Transverse colon (tissue), 4 donors: ENCODE measurements around the gene FAM120B. TPM values are rescaled to one million over a fixed set of nuclear protein-coding genes. Genes with fewer than 3 reads are reported as not detected.

Experiments
- DNase-seq: peaks from one replicate; pipeline ENCODE4 v3.0.0-alpha.2; 2019
- H3K27ac ChIP-seq, 4 donors: fragments of 200-600 bp; sonication (generic); 2 replicates each; pipeline ENCODE4 v1.5.1; 2016 to 2018; ENCODE audit warnings: inconsistent platforms in 4 of 4
- H3K27me3 ChIP-seq: fragments of 200-600 bp; sonication (generic); 2 replicates; pipeline ENCODE4 v1.5.1; 2017; ENCODE audit warnings: inconsistent platforms
- H3K36me3 ChIP-seq, 4 donors: fragments of 200-600 bp; sonication (generic); 2 replicates each; pipeline ENCODE4 v1.5.1; 2017 to 2019; ENCODE audit warnings: inconsistent platforms in 4 of 4
- H3K4me1 ChIP-seq, 4 donors: fragments of 200-600 bp; sonication (generic); 2 replicates each; pipeline ENCODE4 v1.5.1; 2017 to 2020; ENCODE audit warnings: inconsistent platforms in 4 of 4
- H3K4me3 ChIP-seq, 4 donors: fragments of 200-600 bp; sonication (generic); 1 replicate in 1 of 4; 2 replicates in 3 of 4; pipeline versions ENCODE4 v1.5.1 to v1.6.1; 2017 to 2019; ENCODE audit warnings: inconsistent platforms in 4 of 4
- H3K9me3 ChIP-seq, 2 donors: fragments of 200-600 bp; sonication (generic); 2 replicates each; pipeline ENCODE4 v1.5.1; 2017 to 2019; ENCODE audit warnings: inconsistent platforms in 2 of 2
- CTCF ChIP-seq, 5 experiments: fragments of 200-600 bp in 3 of 5; fragments of 450-650 bp in 2 of 5; sonication (generic) in 3 of 5; IDR thresholded peaks; 1 replicate in 2 of 5; 2 replicates in 3 of 5; pipeline ENCODE4 v1.5.1; 2016 to 2017; ENCODE audit warnings: antibody characterized with exemption in 5 of 5, inconsistent platforms in 3 of 5, mild to moderate bottlenecking in 2 of 5, moderate library complexity in 1 of 5
- EP300 ChIP-seq: sonication (generic); formaldehyde crosslinking; IDR thresholded peaks from one replicate; pipeline ENCODE4 v1.6.1; 2017; ENCODE audit warnings: antibody characterized with exemption, low read depth
- POLR2A ChIP-seq: fragments of 450-650 bp; IDR thresholded peaks from one replicate; pipeline ENCODE4 v1.6.1; 2016; ENCODE audit warnings: antibody characterized with exemption, mild to moderate bottlenecking, moderate library complexity
- POLR2AphosphoS5 ChIP-seq, 3 donors: sonication (generic); formaldehyde crosslinking; IDR thresholded peaks; one replicate each; pipeline ENCODE4 v1.6.1; 2016; ENCODE audit warnings: antibody characterized with exemption in 3 of 3
- WGBS, 2 donors: methylation state at CpG; one replicate each; pipeline ENCODE4 v1.1.5; 2018; ENCODE audit warnings: low coverage in 1 of 2; 5-methylcytosine and 5-hydroxymethylcytosine counted together
- in situ Hi-C, 4 donors: fragments of 200-750 bp; cut with MboI; loops; one replicate each; pipeline versions ENCODE4 v1.15.0 to v1.15.1; 2017; ENCODE audit warnings: low sequenced_read_pairs in 3 of 4, low pct_ligation_motif_present in 1 of 4, low pct_unique_long_range_greater_than_20kb in 1 of 4
- intact Hi-C: fragments of 100-400 bp; cut with DNase I; formaldehyde crosslinking; loops from one replicate; pipeline ENCODE4 v1.15.1; 2023; ENCODE audit warnings: low total_unique reads
- small RNA-seq, 4 donors: library from RNA; depleted of rRNA; stranded (forward); fragments of <200 nt; gene quantifications; one replicate each; pipeline ENCODE3, GENCODE V24; 2016
- total RNA-seq, 4 donors: library from RNA; depleted of rRNA; stranded (reverse); fragments of >200 nt; gene quantifications; one replicate each; pipeline ENCODE4 v1.1.0, GENCODE V29; 2016

The FAM120B gene
- total RNA-seq, 4 donors from 2014 or later, result 24.7 to 35.9 (median 26.7) TPM

GRCh38 chr6:170454512-170455285 is 148.1 kb downstream of the FAM120B start:
- H3K27ac ChIP-seq, result no peak overlapping the region
- in situ Hi-C loops (no loop called here), intact Hi-C loops (no loop called here)
- H3K27me3 ChIP-seq, result no peaks in the 10 kb centered on the region
- no peak for DNase-seq
- no peaks in the 10 kb centered on the region for H3K36me3 ChIP-seq
- peaks cover 0 to 1% (median 0%) of the 10 kb centered on the region in 4 donors for H3K4me1 ChIP-seq
- no peaks in the 10 kb centered on the region for H3K9me3 ChIP-seq
- H3K4me3 ChIP-seq, result no peak overlapping the region
- 80% methylated on average over 3 to 18 of the region's 18 CpGs for WGBS, 2 donors
- TF ChIP-seq POLR2AphosphoS5 (IDR thresholded peaks at IDR 0.05), result no peak
- TF ChIP-seq CTCF (IDR thresholded peaks at IDR 0.05), result no peak

- no peaks in the 10 kb centered on the region for H3K9me3 ChIP-seq
- peaks cover 0 to 3% (median 0%) of the 10 kb centered on the region in 4 donors for H3K4me1 ChIP-seq
- WGBS, 2 donors, result 60 to 87% methylated on average over 1 to 22 of the region's 26 CpGs
- no peaks in the 10 kb centered on the region for H3K27me3 ChIP-seq
- H3K4me3 ChIP-seq, result no peak overlapping the region
- no peak overlapping the region for H3K27ac ChIP-seq
- intact Hi-C loops, result no loop called here
- DNase-seq, result no peak
- in situ Hi-C loops, result no loop called here
- H3K36me3 ChIP-seq, result no peaks in the 10 kb centered on the region
- TF ChIP-seq POLR2A, result no peak
- TF ChIP-seq EP300, result no peak
- TF ChIP-seq CTCF (IDR thresholded peaks at IDR 0.05), result no peak
- no peak for TF ChIP-seq POLR2AphosphoS5 (IDR thresholded peaks at IDR 0.05)
Measured at GRCh38 chr6:170455335-170455979, 148.9 kb downstream of the FAM120B start.

GRCh38 chr6:170456334-170456733 is 149.8 kb downstream of the FAM120B start:
- H3K4me1 ChIP-seq, result peaks cover 0 to 3% (median 0%) of the 10 kb centered on the region in 4 donors
- H3K27me3 ChIP-seq, result no peaks in the 10 kb centered on the region
- H3K4me3 ChIP-seq, result no peak overlapping the region
- in situ Hi-C loops (no loop called here), intact Hi-C loops (no loop called here)
- WGBS, 2 donors, result 72 to 92% methylated on average over 2 to 9 of the region's 9 CpGs
- no peak overlapping the region for H3K27ac ChIP-seq
- no peak for TF ChIP-seq POLR2A
- TF ChIP-seq POLR2AphosphoS5 (IDR thresholded peaks at IDR 0.05), result no peak
- TF ChIP-seq CTCF (IDR thresholded peaks at IDR 0.05), result no peak
- no peak for TF ChIP-seq EP300
- no peak for DNase-seq
- no peaks in the 10 kb centered on the region for H3K36me3 ChIP-seq
- no peaks in the 10 kb centered on the region for H3K9me3 ChIP-seq

Small RNAs within 50 kb of the gene (small RNA-seq; reads per million reads assigned to genes)
- 0 reads per million in 4 donors for gene MIR4644

Other genes with a start within 250 kb of the FAM120B start
- gene DLL1, start 15.7 kb upstream of the FAM120B start, total RNA-seq, result 10 to 100 TPM; 15.0 to 46.2 (median 25.9) TPM
- 100 to 1,000 TPM in 2 of 4 donors, 10 to 100 TPM in 2; 39.2 to 152 (median 83.4) TPM for gene PSMB1, start 246.5 kb downstream of the FAM120B start, total RNA-seq
- gene TBP, start 247.6 kb downstream of the FAM120B start, total RNA-seq, result 10 to 100 TPM in 3 of 4 donors, 1 to 10 TPM in 1; 7.5 to 17.7 (median 12.3) TPM